ENCODE data around the gene MIPEP. TPM values are rescaled to one million over a fixed set of nuclear protein-coding genes. Genes with fewer than 3 reads are reported as not detected.

Gene MIPEP
- total and polyA plus RNA-seq, 10 of the 15 experiments (the other 5 are each of a cell fraction or from before 2014, with no cell fraction given) = 15.6 to 56.2 (median 29.8) TPM

DNA sequence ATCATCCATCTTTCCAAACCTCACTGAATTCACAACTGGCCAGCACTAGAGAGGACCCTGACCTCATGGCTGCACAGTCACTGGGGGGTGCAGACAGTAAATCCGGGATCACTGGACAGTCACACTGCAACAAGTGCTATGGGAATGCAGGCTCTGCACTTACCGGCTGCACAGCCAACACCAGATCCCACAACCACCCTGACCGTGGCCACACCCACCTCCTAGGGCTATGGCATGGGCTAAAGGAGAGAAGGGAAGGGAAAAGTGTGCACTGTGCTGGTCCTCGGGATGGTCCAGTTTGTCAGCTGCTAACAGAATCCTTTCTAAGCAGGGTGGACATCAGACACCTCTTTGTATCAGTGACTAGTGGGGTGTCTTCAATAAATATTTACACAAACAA is 118.2 kb downstream of the MIPEP start:
- 94% methylated on average over 4 of the region's 4 CpGs for WGBS (ENCODE audit: insufficient coverage, insufficient replicate concordance, low lambda C conversion rate, missing lambda C conversion rate)
- Histone ChIP-seq H4K20me1 (ENCODE audit: control insufficient read depth, insufficient read depth) (no peaks in the 10 kb centered on the region), H3K4me1 (ENCODE audit: control insufficient read depth, insufficient read depth, low read length) (peaks cover 50% of the 10 kb centered on the region), H3K79me2 (ENCODE audit: control insufficient read depth, insufficient read depth, low read length) (no peaks in the 10 kb centered on the region), H3K27ac (ENCODE audit: control insufficient read depth, insufficient read depth) (peak overlapping the region; percentile 80), H3K27me3 (replicated peaks in 1 of 2; ENCODE audit: control insufficient read depth in 2 of 2, insufficient read depth in 2 of 2, low read length in 1 of 2) (no peaks in the 10 kb centered on the region), H3K9ac (ENCODE audit: control insufficient read depth, insufficient read depth, low read length) (peak overlapping the region; percentile 46), H2AFZ (ENCODE audit: control insufficient read depth, low read depth, low read length) (no peak overlapping the region), H3K4me2 (ENCODE audit: control insufficient read depth, insufficient read depth) (peak overlapping the region; percentile 55; the same call in 1 of the 2 replicates), H3K9me3 (replicated peaks; ENCODE audit: control insufficient read depth, insufficient read depth, low read length) (no peaks in the 10 kb centered on the region), H3K4me3 (no peak overlapping the region), H3K36me3 (ENCODE audit: control insufficient read depth in 2 of 2, insufficient read depth in 2 of 2, low read length in 1 of 2) (no peaks in the 10 kb centered on the region)
- RAD21 ChIA-PET (ENCODE audit: unreplicated experiment) = interaction anchor here (1.0 to 1.5 kb wide), 2 partner anchors 18 to 39 kb away, joined by 3 to 4 read pairs; no protein-coding TSS in a partner anchor
- FAIRE-seq (no peak), DNase-seq (ENCODE audit: low read depth, low spot score) (no peak), ATAC-seq (no peak; the same call in 2 of the 3 replicates)
- intact Hi-C loops (cut with micrococcal nuclease; ENCODE audit: unreplicated experiment) = loop anchor here (10.0 kb wide), 1 partner anchor 196 kb away; the partner anchor contains the start of gene TNFRSF19
- POLR2A ChIA-PET = interaction anchor here (0.7 kb wide), 1 partner anchor 292 kb away, joined by 3 read pairs; no protein-coding TSS in a partner anchor
- in situ Hi-C loops (cut with MboI) = no loop called here
- CTCF ChIA-PET = interaction anchor here (1.0 kb wide), 1 partner anchor 18 kb away, joined by 3 read pairs; no protein-coding TSS in a partner anchor
- SMC1A ChIA-PET (ENCODE audit: uncharacterized antibody, unreplicated experiment) = interaction anchor here (1.1 to 2.9 kb wide), 6 partner anchors 20 to 86 kb away, joined by 3 to 9 read pairs (median 6); no protein-coding TSS in a partner anchor
- BruUV-seq (replicated peaks) = no TSS peak
- TF ChIP-seq SUZ12 (IDR thresholded peaks at IDR 0.05; ENCODE audit: unreplicated experiment) (no peak), GATAD2B (conservative IDR thresholded peaks at IDR 0.05; ENCODE audit: low read depth) (no peak), ZNF207 (IDR thresholded peaks at IDR 0.05; ENCODE audit: borderline replicate concordance) (no peak), SP1 (IDR thresholded peaks at IDR 0.05; ENCODE audit: low read depth, low read length) (no peak), TCF7 (IDR thresholded peaks at IDR 0.05; ENCODE audit: borderline replicate concordance) (no peak), POLR2AphosphoS5 (IDR thresholded peaks at IDR 0.05; ENCODE audit: low read length) (no peak), JUND (IDR thresholded peaks at IDR 0.05; ENCODE audit: low read depth, low read length) (no peak), NRF1 (conservative IDR thresholded peaks at IDR 0.05; ENCODE audit: low read depth, low read length) (no peak), ETV6 (conservative IDR thresholded peaks at IDR 0.05 in 1 of 2, IDR thresholded peaks at IDR 0.05 in 1 of 2; ENCODE audit: borderline replicate concordance in 1 of 2, low read depth in 1 of 2) (no peak), SREBF1 (IDR thresholded peaks at IDR 0.05; ENCODE audit: low read length) (no peak), CBFB (IDR thresholded peaks at IDR 0.05; ENCODE audit: low read depth) (no peak), NR2C1 (IDR thresholded peaks at IDR 0.05) (no peak)
- TF ChIP-seq, protein P1, sequence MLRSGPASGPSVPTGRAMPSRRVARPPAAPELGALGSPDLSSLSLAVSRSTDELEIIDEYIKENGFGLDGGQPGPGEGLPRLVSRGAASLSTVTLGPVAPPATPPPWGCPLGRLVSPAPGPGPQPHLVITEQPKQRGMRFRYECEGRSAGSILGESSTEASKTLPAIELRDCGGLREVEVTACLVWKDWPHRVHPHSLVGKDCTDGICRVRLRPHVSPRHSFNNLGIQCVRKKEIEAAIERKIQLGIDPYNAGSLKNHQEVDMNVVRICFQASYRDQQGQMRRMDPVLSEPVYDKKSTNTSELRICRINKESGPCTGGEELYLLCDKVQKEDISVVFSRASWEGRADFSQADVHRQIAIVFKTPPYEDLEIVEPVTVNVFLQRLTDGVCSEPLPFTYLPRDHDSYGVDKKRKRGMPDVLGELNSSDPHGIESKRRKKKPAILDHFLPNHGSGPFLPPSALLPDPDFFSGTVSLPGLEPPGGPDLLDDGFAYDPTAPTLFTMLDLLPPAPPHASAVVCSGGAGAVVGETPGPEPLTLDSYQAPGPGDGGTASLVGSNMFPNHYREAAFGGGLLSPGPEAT (IDR thresholded peaks at IDR 0.05; ENCODE audit: low read depth) = no peak
- TF ChIP-seq, protein P2, sequence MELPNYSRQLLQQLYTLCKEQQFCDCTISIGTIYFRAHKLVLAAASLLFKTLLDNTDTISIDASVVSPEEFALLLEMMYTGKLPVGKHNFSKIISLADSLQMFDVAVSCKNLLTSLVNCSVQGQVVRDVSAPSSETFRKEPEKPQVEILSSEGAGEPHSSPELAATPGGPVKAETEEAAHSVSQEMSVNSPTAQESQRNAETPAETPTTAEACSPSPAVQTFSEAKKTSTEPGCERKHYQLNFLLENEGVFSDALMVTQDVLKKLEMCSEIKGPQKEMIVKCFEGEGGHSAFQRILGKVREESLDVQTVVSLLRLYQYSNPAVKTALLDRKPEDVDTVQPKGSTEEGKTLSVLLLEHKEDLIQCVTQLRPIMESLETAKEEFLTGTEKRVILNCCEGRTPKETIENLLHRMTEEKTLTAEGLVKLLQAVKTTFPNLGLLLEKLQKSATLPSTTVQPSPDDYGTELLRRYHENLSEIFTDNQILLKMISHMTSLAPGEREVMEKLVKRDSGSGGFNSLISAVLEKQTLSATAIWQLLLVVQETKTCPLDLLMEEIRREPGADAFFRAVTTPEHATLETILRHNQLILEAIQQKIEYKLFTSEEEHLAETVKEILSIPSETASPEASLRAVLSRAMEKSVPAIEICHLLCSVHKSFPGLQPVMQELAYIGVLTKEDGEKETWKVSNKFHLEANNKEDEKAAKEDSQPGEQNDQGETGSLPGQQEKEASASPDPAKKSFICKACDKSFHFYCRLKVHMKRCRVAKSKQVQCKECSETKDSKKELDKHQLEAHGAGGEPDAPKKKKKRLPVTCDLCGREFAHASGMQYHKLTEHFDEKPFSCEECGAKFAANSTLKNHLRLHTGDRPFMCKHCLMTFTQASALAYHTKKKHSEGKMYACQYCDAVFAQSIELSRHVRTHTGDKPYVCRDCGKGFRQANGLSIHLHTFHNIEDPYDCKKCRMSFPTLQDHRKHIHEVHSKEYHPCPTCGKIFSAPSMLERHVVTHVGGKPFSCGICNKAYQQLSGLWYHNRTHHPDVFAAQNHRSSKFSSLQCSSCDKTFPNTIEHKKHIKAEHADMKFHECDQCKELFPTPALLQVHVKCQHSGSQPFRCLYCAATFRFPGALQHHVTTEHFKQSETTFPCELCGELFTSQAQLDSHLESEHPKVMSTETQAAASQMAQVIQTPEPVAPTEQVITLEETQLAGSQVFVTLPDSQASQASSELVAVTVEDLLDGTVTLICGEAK (IDR thresholded peaks at IDR 0.05; ENCODE audit: borderline replicate concordance) = no peak
- TF ChIP-seq, protein P3, sequence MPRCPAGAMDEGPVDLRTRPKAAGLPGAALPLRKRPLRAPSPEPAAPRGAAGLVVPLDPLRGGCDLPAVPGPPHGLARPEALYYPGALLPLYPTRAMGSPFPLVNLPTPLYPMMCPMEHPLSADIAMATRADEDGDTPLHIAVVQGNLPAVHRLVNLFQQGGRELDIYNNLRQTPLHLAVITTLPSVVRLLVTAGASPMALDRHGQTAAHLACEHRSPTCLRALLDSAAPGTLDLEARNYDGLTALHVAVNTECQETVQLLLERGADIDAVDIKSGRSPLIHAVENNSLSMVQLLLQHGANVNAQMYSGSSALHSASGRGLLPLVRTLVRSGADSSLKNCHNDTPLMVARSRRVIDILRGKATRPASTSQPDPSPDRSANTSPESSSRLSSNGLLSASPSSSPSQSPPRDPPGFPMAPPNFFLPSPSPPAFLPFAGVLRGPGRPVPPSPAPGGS (IDR thresholded peaks at IDR 0.05; ENCODE audit: borderline replicate concordance, insufficient read depth, low read depth, low read length, poor library complexity, severe bottlenecking) = no peak
- TF ChIP-seq, protein P4, sequence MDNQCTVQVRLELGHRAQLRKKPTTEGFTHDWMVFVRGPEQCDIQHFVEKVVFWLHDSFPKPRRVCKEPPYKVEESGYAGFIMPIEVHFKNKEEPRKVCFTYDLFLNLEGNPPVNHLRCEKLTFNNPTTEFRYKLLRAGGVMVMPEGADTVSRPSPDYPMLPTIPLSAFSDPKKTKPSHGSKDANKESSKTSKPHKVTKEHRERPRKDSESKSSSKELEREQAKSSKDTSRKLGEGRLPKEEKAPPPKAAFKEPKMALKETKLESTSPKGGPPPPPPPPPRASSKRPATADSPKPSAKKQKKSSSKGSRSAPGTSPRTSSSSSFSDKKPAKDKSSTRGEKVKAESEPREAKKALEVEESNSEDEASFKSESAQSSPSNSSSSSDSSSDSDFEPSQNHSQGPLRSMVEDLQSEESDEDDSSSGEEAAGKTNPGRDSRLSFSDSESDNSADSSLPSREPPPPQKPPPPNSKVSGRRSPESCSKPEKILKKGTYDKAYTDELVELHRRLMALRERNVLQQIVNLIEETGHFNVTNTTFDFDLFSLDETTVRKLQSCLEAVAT (IDR thresholded peaks at IDR 0.05) = no peak

All from GM12878 (cell line).